Tibial nerve (tissue), 4 donors: ENCODE results near the gene VPS26B.

Experiments
- CTCF ChIP-seq, 5 experiments: fragments of 200-600 bp in 3 of 5; fragments of 450-650 bp in 2 of 5; sonication (generic) in 3 of 5; IDR thresholded peaks; one replicate each; pipeline ENCODE4 v1.5.1; 2016 to 2019; ENCODE audit warnings: antibody characterized with exemption in 5 of 5, mild to moderate bottlenecking in 3 of 5, moderate library complexity in 2 of 5
- EP300 ChIP-seq, 2 donors: sonication (generic); formaldehyde crosslinking; IDR thresholded peaks; one replicate each; pipeline ENCODE4 v1.6.1; 2017; ENCODE audit warnings: antibody characterized with exemption in 2 of 2, mild to moderate bottlenecking in 1 of 2
- POLR2A ChIP-seq, 2 donors: fragments of 450-650 bp; IDR thresholded peaks; one replicate each; pipeline ENCODE4 v1.6.1; 2017; ENCODE audit warnings: antibody characterized with exemption in 2 of 2, mild to moderate bottlenecking in 2 of 2, moderate library complexity in 2 of 2

GRCh38 chr11:134236834-134237556 is 12.5 kb downstream of the VPS26B start:
- no peak for TF ChIP-seq CTCF (IDR thresholded peaks at IDR 0.05)
- no peak for TF ChIP-seq POLR2A (IDR thresholded peaks at IDR 0.05)
- TF ChIP-seq EP300 (IDR thresholded peaks at IDR 0.05): no peak
